Gastroesophageal sphincter (tissue), 4 donors: ENCODE results near the gene RNU5B-1. TPM values are rescaled to one million over a fixed set of nuclear protein-coding genes. Genes with fewer than 3 reads are reported as not detected.

Experiments used
- ATAC-seq: fragments of 150-250 bp; one replicate; pipeline ENCODE4 v1.9.1; 2016; ENCODE audit warnings: mild to moderate bottlenecking, moderate library complexity
- H3K27ac ChIP-seq, 4 donors: fragments of 200-600 bp; sonication (generic) in 3 of 4; 1 replicate in 3 of 4; 2 replicates in 1 of 4; pipeline ENCODE4 v1.5.1; 2016 to 2019
- H3K27me3 ChIP-seq: fragments of 200-600 bp; sonication (generic); one replicate; pipeline ENCODE4 v1.5.1; 2019
- H3K36me3 ChIP-seq, 2 donors: fragments of 200-600 bp; sonication (generic); one replicate each; pipeline ENCODE4 v1.5.1; 2019; ENCODE audit warnings: control low read depth in 1 of 2
- H3K4me1 ChIP-seq, 3 donors: fragments of 200-600 bp; sonication (generic); 1 replicate in 2 of 3; 2 replicates in 1 of 3; pipeline ENCODE4 v1.5.1; 2016 to 2019; ENCODE audit warnings: control low read depth in 2 of 3
- H3K4me3 ChIP-seq, 2 donors: fragments of 200-600 bp; sonication (generic); one replicate each; pipeline ENCODE4 v1.5.1; 2019; ENCODE audit warnings: mild to moderate bottlenecking in 1 of 2, moderate library complexity in 1 of 2
- H3K9me3 ChIP-seq, 3 donors: fragments of 200-600 bp; sonication (generic); one replicate each; pipeline ENCODE4 v1.5.1; 2017 to 2019; ENCODE audit warnings: control low read depth in 2 of 3
- EP300 ChIP-seq: sonication (generic); formaldehyde crosslinking; IDR thresholded peaks from one replicate; pipeline ENCODE4 v1.6.1; 2017; ENCODE audit warnings: antibody characterized with exemption, mild to moderate bottlenecking
- POLR2A ChIP-seq, 2 donors: fragments of 450-650 bp; IDR thresholded peaks; one replicate each; pipeline ENCODE4 v1.6.1; 2017; ENCODE audit warnings: antibody characterized with exemption in 2 of 2, mild to moderate bottlenecking in 2 of 2, moderate library complexity in 1 of 2
- POLR2AphosphoS5 ChIP-seq: sonication (generic); formaldehyde crosslinking; IDR thresholded peaks from one replicate; pipeline ENCODE4 v1.6.1; 2017; ENCODE audit warnings: antibody characterized with exemption
- WGBS, 2 donors: methylation state at CpG; one replicate each; pipeline ENCODE4 v1.1.5; 2018; ENCODE audit warnings: low coverage in 1 of 2; 5-methylcytosine and 5-hydroxymethylcytosine counted together
- total RNA-seq, 4 donors: library from RNA; depleted of rRNA; stranded (reverse); fragments of >200 nt; gene quantifications; one replicate each; pipeline ENCODE4 v1.1.0, GENCODE V29; 2016
- TF ChIP-seq, protein P1 (sequence below), 4 experiments: fragments of 200-600 bp in 2 of 4; fragments of 450-650 bp in 2 of 4; sonication (generic) in 1 of 4; IDR thresholded peaks; one replicate each; pipeline ENCODE4 v1.5.1; 2017 to 2019; ENCODE audit warnings: antibody characterized with exemption in 4 of 4, mild to moderate bottlenecking in 2 of 4, moderate library complexity in 2 of 4

Gene RNU5B-1
- total RNA-seq, 4 donors from 2014 or later: not detected

DNA sequence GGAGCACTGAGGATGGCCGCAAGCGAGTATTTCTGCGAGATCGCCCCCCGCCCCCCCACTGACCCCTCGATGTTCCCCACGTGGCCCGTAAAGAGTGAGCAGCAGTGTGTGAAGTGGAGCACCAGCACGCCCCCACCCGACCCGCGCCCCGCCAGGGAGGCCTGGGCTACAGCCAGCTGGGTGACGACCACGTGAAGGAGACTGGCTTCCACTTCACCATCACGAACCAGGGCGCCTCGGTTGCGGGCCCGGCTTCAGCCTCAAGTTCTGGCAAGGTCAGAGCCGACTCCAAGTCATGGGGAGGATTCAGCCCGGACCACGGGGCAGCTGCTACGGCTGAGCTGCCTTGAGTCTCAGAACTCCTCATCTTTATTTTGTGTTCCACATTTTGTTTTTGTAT is 2.4 kb upstream of the RNU5B-1 start:
- 89% methylated on average over 3 of the region's 24 CpGs; no CpG with 5 or more reads in 1 of the 2 donors for WGBS, 2 donors
- Histone ChIP-seq H3K27me3 (no peaks in the 10 kb centered on the region), H3K27ac (no peak overlapping the region), H3K4me1 (peaks cover 0 to 36% (median 10%) of the 10 kb centered on the region in 3 donors), H3K9me3 (no peaks in the 10 kb centered on the region), H3K4me3 (no peak overlapping the region), H3K36me3 (no peaks in the 10 kb centered on the region)
- TF ChIP-seq EP300: no peak
- no peak for ATAC-seq

DNA sequence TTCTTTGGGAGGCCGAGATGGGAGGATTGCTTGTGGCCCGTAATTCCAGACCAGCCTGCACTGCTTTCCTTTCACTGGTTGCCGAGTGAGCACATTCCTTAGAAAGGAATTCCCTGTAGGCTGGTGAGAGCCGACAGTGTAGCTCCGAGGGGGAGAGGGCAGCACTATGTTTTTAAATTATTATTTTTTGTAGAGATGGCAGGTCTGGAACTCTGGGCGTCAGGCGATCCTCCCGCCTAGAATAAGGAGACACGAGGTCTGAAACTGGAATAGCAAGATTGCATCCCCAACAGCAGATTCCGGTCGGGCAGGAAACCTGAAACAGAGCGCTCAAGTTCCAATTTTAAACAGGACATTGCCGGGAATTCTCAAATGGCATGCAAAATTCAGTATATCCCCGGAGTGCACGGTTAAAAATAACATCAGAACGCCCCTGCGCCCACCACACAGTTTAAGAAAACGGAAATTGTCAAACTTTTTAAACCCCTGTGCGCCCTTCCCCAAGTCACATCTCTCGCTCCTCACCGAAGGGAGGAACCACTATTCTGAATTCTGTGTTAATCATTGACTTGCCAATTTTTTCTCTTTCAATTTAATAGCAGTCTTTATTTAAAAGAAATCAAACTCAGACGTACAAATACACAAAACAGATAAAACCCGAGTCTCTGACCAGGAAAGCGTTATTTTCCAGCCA is 643 bp upstream of the RNU5B-1 start:
- H3K9me3 ChIP-seq: no peaks in the 10 kb centered on the region
- peak overlapping the region; percentile 81 to 92 (median 90) for H3K27ac ChIP-seq
- ATAC-seq: peak; percentile 58
- H3K36me3 ChIP-seq: no peaks in the 10 kb centered on the region
- TF ChIP-seq POLR2AphosphoS5: peak; percentile 23
- TF ChIP-seq POLR2A (IDR thresholded peaks at IDR 0.05): no peak
- WGBS, 2 donors: 0 to 3% methylated on average over 17 to 24 of the region's 24 CpGs
- peak overlapping the region; percentile 52 to 65 for H3K4me3 ChIP-seq
- peaks cover 0 to 25% (median 6%) of the 10 kb centered on the region in 3 donors for H3K4me1 ChIP-seq
- no peaks in the 10 kb centered on the region for H3K27me3 ChIP-seq

DNA sequence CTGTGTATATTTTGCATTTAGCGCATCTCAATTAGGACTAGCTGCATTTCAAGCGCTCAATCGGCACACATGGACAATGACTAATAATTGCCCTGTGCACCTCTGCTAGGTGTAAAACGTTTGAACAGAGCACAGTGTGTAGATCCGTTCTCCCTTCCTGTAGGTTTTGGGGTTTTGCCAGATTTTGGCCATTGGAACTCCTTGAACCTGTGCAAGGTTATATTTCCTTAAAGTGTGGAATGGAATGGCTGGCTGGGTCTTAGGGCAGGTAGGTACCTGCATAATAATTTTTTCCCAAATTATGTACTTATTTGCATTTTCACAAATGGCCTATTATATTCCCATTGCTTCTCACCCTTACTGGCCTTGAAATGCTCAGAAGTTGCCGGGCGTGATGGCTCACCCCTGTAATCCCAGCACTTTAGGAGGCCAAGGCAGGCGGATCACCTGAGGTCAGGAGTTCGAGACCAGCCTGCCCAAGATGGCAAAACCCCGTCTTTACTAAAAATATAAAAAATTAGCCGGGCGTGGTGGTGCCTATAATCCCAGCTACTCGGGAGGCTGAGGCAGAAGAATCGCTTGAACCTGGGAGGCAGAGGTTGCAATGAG is 777 bp downstream of the RNU5B-1 start:
- peak overlapping the region; percentile 81 to 92 (median 90) for H3K27ac ChIP-seq
- H3K27me3 ChIP-seq: no peaks in the 10 kb centered on the region
- no peaks in the 10 kb centered on the region for H3K9me3 ChIP-seq
- peak overlapping the region; percentile 52 to 65 for H3K4me3 ChIP-seq
- no peak for TF ChIP-seq POLR2AphosphoS5
- TF ChIP-seq, protein P1, sequence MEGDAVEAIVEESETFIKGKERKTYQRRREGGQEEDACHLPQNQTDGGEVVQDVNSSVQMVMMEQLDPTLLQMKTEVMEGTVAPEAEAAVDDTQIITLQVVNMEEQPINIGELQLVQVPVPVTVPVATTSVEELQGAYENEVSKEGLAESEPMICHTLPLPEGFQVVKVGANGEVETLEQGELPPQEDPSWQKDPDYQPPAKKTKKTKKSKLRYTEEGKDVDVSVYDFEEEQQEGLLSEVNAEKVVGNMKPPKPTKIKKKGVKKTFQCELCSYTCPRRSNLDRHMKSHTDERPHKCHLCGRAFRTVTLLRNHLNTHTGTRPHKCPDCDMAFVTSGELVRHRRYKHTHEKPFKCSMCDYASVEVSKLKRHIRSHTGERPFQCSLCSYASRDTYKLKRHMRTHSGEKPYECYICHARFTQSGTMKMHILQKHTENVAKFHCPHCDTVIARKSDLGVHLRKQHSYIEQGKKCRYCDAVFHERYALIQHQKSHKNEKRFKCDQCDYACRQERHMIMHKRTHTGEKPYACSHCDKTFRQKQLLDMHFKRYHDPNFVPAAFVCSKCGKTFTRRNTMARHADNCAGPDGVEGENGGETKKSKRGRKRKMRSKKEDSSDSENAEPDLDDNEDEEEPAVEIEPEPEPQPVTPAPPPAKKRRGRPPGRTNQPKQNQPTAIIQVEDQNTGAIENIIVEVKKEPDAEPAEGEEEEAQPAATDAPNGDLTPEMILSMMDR (IDR thresholded peaks at IDR 0.05): no peak
- TF ChIP-seq EP300: no peak
- no peak for TF ChIP-seq POLR2A (IDR thresholded peaks at IDR 0.05)
- H3K36me3 ChIP-seq: no peaks in the 10 kb centered on the region
- H3K4me1 ChIP-seq: peaks cover 0 to 25% (median 6%) of the 10 kb centered on the region in 3 donors
- ATAC-seq: no peak
- 20 to 57% methylated on average over 1 to 13 of the region's 14 CpGs for WGBS, 2 donors

DNA sequence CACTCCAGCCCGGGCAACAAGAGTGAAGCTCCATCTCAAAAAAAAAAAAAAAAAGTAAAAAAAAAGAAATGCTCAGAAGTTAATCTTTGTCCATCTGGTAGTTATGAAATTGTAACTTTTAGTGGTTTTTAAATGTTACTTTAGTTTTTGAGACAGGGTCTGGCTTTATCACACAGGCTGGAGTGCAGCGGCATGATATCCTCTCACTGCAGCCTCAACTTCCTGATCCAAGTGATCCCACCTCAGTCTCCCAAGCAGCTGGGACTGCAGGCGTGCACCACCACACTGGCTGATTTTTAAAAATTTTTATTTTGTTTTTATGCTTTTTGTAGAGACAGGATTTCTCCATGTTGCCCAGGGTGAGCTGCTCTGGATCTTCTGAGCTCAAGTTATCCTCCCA is 1.3 kb downstream of the RNU5B-1 start:
- TF ChIP-seq POLR2AphosphoS5 (no peak), POLR2A (IDR thresholded peaks at IDR 0.05) (no peak), EP300 (no peak)
- TF ChIP-seq, protein P1 (IDR thresholded peaks at IDR 0.05): no peak
- Histone ChIP-seq H3K27me3 (no peaks in the 10 kb centered on the region), H3K9me3 (no peaks in the 10 kb centered on the region), H3K27ac (peak overlapping the region in 1 of 4 donors; percentile 24), H3K4me1 (peaks cover 0 to 25% (median 6%) of the 10 kb centered on the region in 3 donors), H3K4me3 (no peak overlapping the region), H3K36me3 (no peaks in the 10 kb centered on the region)
- WGBS, 2 donors: 53 to 94% methylated on average over 2 to 3 of the region's 3 CpGs
- ATAC-seq: no peak

DNA sequence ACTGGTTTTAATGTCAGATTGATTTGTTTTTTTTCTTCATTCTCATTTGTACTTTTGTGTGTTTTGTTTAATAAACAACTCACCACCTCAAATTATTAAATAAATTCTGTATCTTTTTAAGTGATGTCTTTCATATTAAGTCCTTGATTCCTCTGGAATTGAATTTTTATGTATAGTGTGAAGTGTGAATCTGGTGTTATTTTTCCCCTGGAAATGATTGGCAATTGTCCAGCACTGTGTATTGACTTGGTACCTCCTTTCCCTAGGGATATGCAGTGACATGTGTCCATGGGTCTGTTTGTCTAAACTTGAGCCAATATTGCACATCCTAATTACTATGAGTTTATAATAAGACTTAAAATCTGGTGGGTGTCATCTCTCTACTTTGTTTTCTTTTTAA is 2.1 kb downstream of the RNU5B-1 start:
- Histone ChIP-seq H3K4me3 (no peak overlapping the region), H3K36me3 (no peaks in the 10 kb centered on the region), H3K4me1 (peaks cover 0 to 25% (median 6%) of the 10 kb centered on the region in 3 donors), H3K27ac (no peak overlapping the region), H3K27me3 (no peaks in the 10 kb centered on the region), H3K9me3 (no peaks in the 10 kb centered on the region)
- TF ChIP-seq EP300: no peak
- TF ChIP-seq POLR2AphosphoS5: no peak
- TF ChIP-seq, protein P1 (IDR thresholded peaks at IDR 0.05): no peak
- no peak for TF ChIP-seq POLR2A (IDR thresholded peaks at IDR 0.05)
- no peak for ATAC-seq

DNA sequence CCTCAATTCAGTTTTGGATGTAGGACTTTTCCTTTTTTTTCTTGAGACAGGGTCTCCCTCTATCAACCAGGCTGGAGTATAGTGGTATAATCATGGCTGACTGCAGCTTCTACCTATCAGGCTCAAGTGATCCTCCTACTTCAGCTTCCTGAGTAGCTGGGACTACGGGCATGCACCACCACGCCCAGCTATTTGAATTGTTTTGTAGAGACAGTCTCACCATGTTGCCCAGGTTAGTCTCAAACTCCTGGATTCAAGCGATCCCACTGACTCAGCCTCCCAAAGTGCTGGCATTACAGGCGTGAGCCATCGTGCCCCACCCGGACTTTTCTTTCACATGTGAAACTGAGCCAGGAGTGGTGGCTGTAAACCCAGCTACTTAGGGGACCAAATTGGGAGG is 3.5 kb downstream of the RNU5B-1 start:
- H3K4me3 ChIP-seq: no peak overlapping the region
- no peaks in the 10 kb centered on the region for H3K36me3 ChIP-seq
- no peak for TF ChIP-seq EP300
- no peak for TF ChIP-seq POLR2AphosphoS5
- TF ChIP-seq, protein P1 (IDR thresholded peaks at IDR 0.05): no peak
- no peak for TF ChIP-seq POLR2A (IDR thresholded peaks at IDR 0.05)
- H3K27ac ChIP-seq: no peak overlapping the region
- ATAC-seq: no peak
- H3K27me3 ChIP-seq: no peaks in the 10 kb centered on the region
- peaks cover 0 to 24% (median 6%) of the 10 kb centered on the region in 3 donors for H3K4me1 ChIP-seq
- no peaks in the 10 kb centered on the region for H3K9me3 ChIP-seq
- WGBS, 2 donors: 80% methylated on average over 4 of the region's 6 CpGs; no CpG with 5 or more reads in 1 of the 2 donors
